ENCODE results near the gene MYO5C. TPM values are rescaled to one million over a fixed set of nuclear protein-coding genes. Genes with fewer than 3 reads are reported as not detected.

The MYO5C gene
- total RNA-seq, 3 donors from 2014 or later, result 16.6 to 71.3 (median 51.5) TPM

DNA sequence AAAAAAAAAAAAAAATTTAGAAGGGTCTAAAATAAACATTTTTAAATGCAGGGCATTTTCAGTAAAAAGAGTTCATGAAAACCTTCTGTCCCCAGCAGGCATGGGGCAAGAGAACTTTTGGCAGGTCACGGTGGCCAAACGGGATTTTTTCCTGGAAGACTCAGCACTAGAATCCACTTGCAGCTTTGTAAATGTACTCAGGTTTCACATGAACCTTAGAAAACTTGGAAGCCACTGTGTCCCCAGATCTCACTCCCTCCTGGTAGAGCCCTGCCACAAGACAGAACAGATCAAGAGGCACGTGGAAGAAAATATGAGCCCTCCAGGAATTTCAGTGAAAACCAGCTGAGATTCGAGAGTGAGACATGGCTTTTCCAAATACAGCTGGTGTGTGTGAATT lies 102.3 kb downstream of the MYO5C start:
- no peaks in the 10 kb centered on the region for H3K9me3 ChIP-seq
- H3K4me3 ChIP-seq, result no peak overlapping the region
- H3K27ac ChIP-seq, result no peak overlapping the region
- H3K36me3 ChIP-seq, result no peaks in the 10 kb centered on the region
- H3K4me1 ChIP-seq, result no peaks in the 10 kb centered on the region
- H3K27me3 ChIP-seq, result no peaks in the 10 kb centered on the region
- no peak for DNase-seq (ENCODE audit: low spot score in 2 of 2)
- TF ChIP-seq POLR2AphosphoS5 (IDR thresholded peaks at IDR 0.05) (no peak), POLR2A (IDR thresholded peaks at IDR 0.05) (no peak)
- TF ChIP-seq, protein P1, sequence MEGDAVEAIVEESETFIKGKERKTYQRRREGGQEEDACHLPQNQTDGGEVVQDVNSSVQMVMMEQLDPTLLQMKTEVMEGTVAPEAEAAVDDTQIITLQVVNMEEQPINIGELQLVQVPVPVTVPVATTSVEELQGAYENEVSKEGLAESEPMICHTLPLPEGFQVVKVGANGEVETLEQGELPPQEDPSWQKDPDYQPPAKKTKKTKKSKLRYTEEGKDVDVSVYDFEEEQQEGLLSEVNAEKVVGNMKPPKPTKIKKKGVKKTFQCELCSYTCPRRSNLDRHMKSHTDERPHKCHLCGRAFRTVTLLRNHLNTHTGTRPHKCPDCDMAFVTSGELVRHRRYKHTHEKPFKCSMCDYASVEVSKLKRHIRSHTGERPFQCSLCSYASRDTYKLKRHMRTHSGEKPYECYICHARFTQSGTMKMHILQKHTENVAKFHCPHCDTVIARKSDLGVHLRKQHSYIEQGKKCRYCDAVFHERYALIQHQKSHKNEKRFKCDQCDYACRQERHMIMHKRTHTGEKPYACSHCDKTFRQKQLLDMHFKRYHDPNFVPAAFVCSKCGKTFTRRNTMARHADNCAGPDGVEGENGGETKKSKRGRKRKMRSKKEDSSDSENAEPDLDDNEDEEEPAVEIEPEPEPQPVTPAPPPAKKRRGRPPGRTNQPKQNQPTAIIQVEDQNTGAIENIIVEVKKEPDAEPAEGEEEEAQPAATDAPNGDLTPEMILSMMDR (IDR thresholded peaks at IDR 0.05), result no peak
- intact Hi-C loops (cut with DNase I; ENCODE audit: low total_unique reads), result no loop called here

DNA sequence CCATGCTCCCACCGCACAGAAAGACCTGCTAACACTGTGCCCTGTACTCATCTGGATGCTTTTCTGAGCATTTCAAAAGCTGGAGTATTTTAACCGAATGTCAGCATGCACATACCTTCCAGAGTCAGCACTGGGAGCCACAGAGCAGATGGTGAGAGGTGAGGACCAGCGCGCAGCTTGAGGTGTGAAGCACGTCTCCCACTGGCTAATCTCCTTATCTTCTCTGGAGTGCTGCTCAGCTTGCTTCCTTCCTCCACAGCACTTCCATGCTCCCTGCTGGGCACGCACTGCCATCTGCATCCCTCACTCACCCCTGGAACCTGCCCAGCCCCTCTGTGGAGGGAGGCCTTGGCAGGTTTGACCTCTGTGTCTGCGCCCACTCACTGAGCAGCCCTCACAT lies 104.4 kb downstream of the MYO5C start, which contains the start of gene GNB5:
TSS of gene GNB5 (minus strand) at position 186 of the 400 bp plus-strand sequence. CDS start 6,716 bp downstream, outside the sequence.
- no peaks in the 10 kb centered on the region for H3K9me3 ChIP-seq
- intact Hi-C loops (cut with DNase I; ENCODE audit: low total_unique reads), result no loop called here

DNA sequence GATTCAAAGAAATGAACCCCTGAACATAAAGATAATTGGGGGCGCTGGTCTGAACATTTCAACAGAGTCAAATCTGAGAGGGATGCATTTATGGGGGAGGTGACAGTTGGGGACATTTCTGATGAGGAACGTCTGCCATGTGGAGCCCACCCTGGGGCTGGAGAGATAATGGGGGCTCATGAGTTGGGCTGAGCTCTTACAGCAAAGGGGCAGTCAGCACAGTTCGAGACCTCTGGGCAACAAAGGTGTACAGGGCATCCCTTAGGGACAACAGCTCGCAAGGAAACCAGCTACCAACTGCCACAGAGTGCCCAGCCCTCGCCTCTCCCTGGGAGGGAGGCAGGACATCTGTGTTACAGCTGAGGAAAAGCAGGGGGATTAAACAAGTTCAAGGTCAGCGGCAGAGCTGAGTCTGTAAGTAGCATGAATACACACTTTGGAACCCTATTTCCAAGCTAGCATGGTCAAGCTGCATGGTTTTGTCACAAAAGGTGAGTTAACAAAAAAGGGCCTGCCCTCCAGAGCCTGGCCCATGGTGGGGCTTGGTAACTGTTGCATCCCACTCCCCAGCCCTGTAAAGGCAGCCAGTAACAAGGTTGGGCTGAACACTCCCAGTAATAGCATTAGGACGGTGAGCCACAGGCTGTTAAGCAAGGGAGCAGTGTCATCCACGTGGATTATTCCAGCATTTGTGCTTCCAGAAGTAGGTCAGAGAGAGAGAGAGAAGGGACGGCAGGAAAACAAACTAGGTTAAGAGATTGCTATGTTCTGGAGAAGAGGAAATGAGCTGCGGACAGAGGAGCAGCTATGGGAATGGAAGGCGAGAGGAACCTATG lies 108.7 kb downstream of the MYO5C start:
- Histone ChIP-seq H3K27me3 (no peaks in the 10 kb centered on the region), H3K4me3 (no peak overlapping the region), H3K4me1 (no peaks in the 10 kb centered on the region), H3K27ac (peak overlapping the region in 1 of 2 donors; percentile 57), H3K9me3 (no peaks in the 10 kb centered on the region), H3K36me3 (no peaks in the 10 kb centered on the region)
- DNase-seq (ENCODE audit: low spot score in 2 of 2), result no peak
- intact Hi-C loops (cut with DNase I; ENCODE audit: low total_unique reads), result no loop called here
- TF ChIP-seq, protein P1 (IDR thresholded peaks at IDR 0.05), result no peak
- TF ChIP-seq POLR2AphosphoS5 (IDR thresholded peaks at IDR 0.05), result no peak
- TF ChIP-seq POLR2A (IDR thresholded peaks at IDR 0.05), result no peak

More for the DNA sequence above, 104.4 kb downstream of the MYO5C start, which contains the start of gene GNB5:
- Histone ChIP-seq H3K4me3 (no peak within 1 kb of the TSS), H3K27ac (no peak within 1 kb of the TSS), H3K27me3 (no peaks in the 10 kb centered on the region), H3K36me3 (no peaks in the 10 kb centered on the region), H3K4me1 (no peaks in the 10 kb centered on the region)
- no peak for DNase-seq (ENCODE audit: low spot score in 2 of 2)
- TF ChIP-seq, protein P1 (IDR thresholded peaks at IDR 0.05), result no peak
- no peak for TF ChIP-seq POLR2AphosphoS5 (IDR thresholded peaks at IDR 0.05)
- no peak for TF ChIP-seq POLR2A (IDR thresholded peaks at IDR 0.05)

DNA sequence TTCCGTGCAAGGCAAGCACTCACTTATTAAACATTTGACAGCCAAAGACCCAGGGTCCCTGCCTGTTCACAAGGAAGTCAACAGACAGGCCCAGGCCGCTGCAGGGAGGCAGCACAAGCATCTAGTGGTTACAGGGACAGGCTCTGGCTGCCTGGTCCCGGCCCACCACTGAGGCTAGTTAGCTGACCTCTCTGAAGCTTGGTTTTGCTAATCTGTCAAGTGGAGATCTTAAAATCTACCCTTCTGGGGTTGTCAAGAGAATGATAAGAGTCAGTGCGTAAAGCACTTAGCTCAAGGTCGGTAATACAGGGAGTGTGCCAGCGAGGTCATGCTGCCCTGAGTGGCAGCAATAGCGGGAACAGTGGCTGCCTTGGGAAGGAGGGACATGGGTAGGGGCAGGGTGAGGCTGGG lies 110.4 kb downstream of the MYO5C start:
- Histone ChIP-seq H3K27me3 (no peaks in the 10 kb centered on the region), H3K4me3 (no peak overlapping the region), H3K27ac (peak overlapping the region in 1 of 2 donors; percentile 27), H3K4me1 (peaks cover 3 to 5% of the 10 kb centered on the region in 2 donors), H3K36me3 (no peaks in the 10 kb centered on the region), H3K9me3 (no peaks in the 10 kb centered on the region)
- intact Hi-C loops (cut with DNase I; ENCODE audit: low total_unique reads), result loop anchor here (1.0 kb wide), 1 partner anchor 14 kb away; no protein-coding TSS in a partner anchor
- no peak for DNase-seq (ENCODE audit: low spot score in 2 of 2)
- no peak for TF ChIP-seq POLR2A (IDR thresholded peaks at IDR 0.05)
- TF ChIP-seq, protein P1 (IDR thresholded peaks at IDR 0.05), result no peak
- no peak for TF ChIP-seq POLR2AphosphoS5 (IDR thresholded peaks at IDR 0.05)

DNA sequence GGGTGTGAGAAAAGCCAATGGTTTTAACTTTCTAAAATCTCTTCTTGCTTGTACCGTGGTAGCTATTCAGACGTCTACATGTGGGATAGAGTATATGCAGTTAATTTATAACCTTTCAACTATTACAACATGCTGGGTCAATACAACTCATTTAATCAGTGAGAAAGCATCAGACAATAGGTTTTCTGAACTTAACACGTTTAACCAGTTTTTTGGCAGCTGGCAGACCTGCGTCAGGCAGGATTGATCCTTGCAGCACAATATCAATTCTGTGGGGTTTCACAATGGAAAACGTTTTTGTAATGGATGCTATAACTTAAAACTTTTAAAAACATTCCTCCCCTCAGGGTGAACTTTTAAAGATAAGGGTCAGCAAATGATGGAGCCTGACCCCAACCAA lies 110.9 kb downstream of the MYO5C start:
- H3K27me3 ChIP-seq, result no peaks in the 10 kb centered on the region
- TF ChIP-seq POLR2A (IDR thresholded peaks at IDR 0.05), result no peak
- TF ChIP-seq POLR2AphosphoS5 (IDR thresholded peaks at IDR 0.05), result no peak
- TF ChIP-seq, protein P1 (IDR thresholded peaks at IDR 0.05), result no peak
- no peak overlapping the region for H3K27ac ChIP-seq
- H3K4me1 ChIP-seq, result peaks cover 3 to 5% of the 10 kb centered on the region in 2 donors
- DNase-seq (ENCODE audit: low spot score in 2 of 2), result no peak
- H3K9me3 ChIP-seq, result no peaks in the 10 kb centered on the region
- intact Hi-C loops (cut with DNase I; ENCODE audit: low total_unique reads), result loop anchor here (1.0 kb wide), 1 partner anchor 13 kb away; no protein-coding TSS in a partner anchor
- no peaks in the 10 kb centered on the region for H3K36me3 ChIP-seq
- H3K4me3 ChIP-seq, result no peak overlapping the region

All from breast epithelium (tissue), 4 donors.